ENCODE measurements around the gene HMGN4. TPM values are rescaled to one million over a fixed set of nuclear protein-coding genes. Genes with fewer than 3 reads are reported as not detected.

The HMGN4 gene
- polyA plus RNA-seq, 1 of the 3 experiments (the other 2 are of a cell fraction), result 76.3 TPM

- Histone ChIP-seq H3F3A (replicated peaks; ENCODE audit: insufficient read depth) (peaks cover 8% of the 10 kb centered on the region), H3K4me3 (ENCODE audit: low read depth in 2 of 2, low read length in 1 of 2) (peak overlapping the region; percentile 55 to 56), H3K27ac (ENCODE audit: low read depth in 2 of 2, low read length in 1 of 2) (no peak overlapping the region), H3K79me2 (ENCODE audit: insufficient read depth) (no peaks in the 10 kb centered on the region), H3K4me2 (peak overlapping the region; percentile 62), H3K9ac (no peak overlapping the region), H2AFZ (ENCODE audit: low read depth) (peak overlapping the region; percentile 91; the same call in 1 of the 2 replicates), H3K9me3 (peaks cover 4% of the 10 kb centered on the region; the same call in 1 of the 2 replicates), H3K27me3 (ENCODE audit: insufficient read depth) (peaks cover 2% of the 10 kb centered on the region), H4K20me1 (ENCODE audit: insufficient read depth) (no peaks in the 10 kb centered on the region), H3K36me3 (replicated peaks in 1 of 2; ENCODE audit: control insufficient read depth in 1 of 2, insufficient read depth in 2 of 2, low read length in 1 of 2) (no peaks in the 10 kb centered on the region), H3K9me2 (no peaks in the 10 kb centered on the region), H3K4me1 (ENCODE audit: control insufficient read depth in 1 of 2, insufficient read depth in 2 of 2, low read depth in 1 of 2, low read length in 1 of 2) (no peaks in the 10 kb centered on the region; a peak in 1 of 4 replicates)
- TF ChIP-seq TEAD4 (IDR thresholded peaks at IDR 0.05; ENCODE audit: borderline replicate concordance, insufficient read depth) (no peak), EZH2phosphoT487 (IDR thresholded peaks at IDR 0.05; ENCODE audit: borderline replicate concordance, low read depth) (no peak), YY1 (IDR thresholded peaks at IDR 0.05; ENCODE audit: low read depth) (no peak), TAF1 (IDR thresholded peaks at IDR 0.05; ENCODE audit: borderline replicate concordance, low read depth, low read length) (no peak), ZBTB33 (IDR thresholded peaks at IDR 0.05; ENCODE audit: borderline replicate concordance, low read depth) (no peak), REST (IDR thresholded peaks at IDR 0.05; ENCODE audit: low read depth, low read length) (no peak), RXRA (IDR thresholded peaks at IDR 0.05; ENCODE audit: borderline replicate concordance, low read depth) (no peak), EP300 (IDR thresholded peaks at IDR 0.05; ENCODE audit: borderline replicate concordance in 1 of 2, low read depth in 1 of 2, low read length in 1 of 2) (no peak), TCF12 (IDR thresholded peaks at IDR 0.05) (no peak), GATA2 (CRISPR knock-in tag; IDR thresholded peaks at IDR 0.05) (no peak)
- ChIA-PET CTCF (interaction anchor here (1.2 to 12.1 kb wide), 2 partner anchors 15 to 549 kb away, joined by 3 to 183 read pairs; partner anchors contain the start of gene ABT1), POLR2A (interaction anchor here (1.4 kb wide), 1 partner anchor 18 kb away, joined by 5 read pairs; no protein-coding TSS in a partner anchor)
- WGBS (ENCODE audit: low lambda C conversion rate), result 21% methylated on average over 17 of the region's 17 CpGs
- DNase-seq, result no peak
Measured at GRCh38 chr6:26577720-26578072, 39.5 kb downstream of the HMGN4 start.

- Histone ChIP-seq H4K20me1 (ENCODE audit: insufficient read depth) (no peaks in the 10 kb centered on the region), H2AFZ (ENCODE audit: low read depth) (no peak overlapping the region), H3K4me3 (ENCODE audit: low read depth in 2 of 2, low read length in 1 of 2) (no peak overlapping the region), H3K27ac (ENCODE audit: low read depth in 2 of 2, low read length in 1 of 2) (no peak overlapping the region), H3K9ac (no peak overlapping the region), H3F3A (replicated peaks; ENCODE audit: insufficient read depth) (peaks cover 6% of the 10 kb centered on the region), H3K4me2 (no peak overlapping the region), H3K27me3 (ENCODE audit: insufficient read depth) (peaks cover 8% of the 10 kb centered on the region), H3K9me2 (no peaks in the 10 kb centered on the region), H3K36me3 (replicated peaks in 1 of 2; ENCODE audit: control insufficient read depth in 1 of 2, insufficient read depth in 2 of 2, low read length in 1 of 2) (no peaks in the 10 kb centered on the region), H3K9me3 (peaks cover 4% of the 10 kb centered on the region; the same call in 1 of the 2 replicates), H3K79me2 (ENCODE audit: insufficient read depth) (no peaks in the 10 kb centered on the region), H3K4me1 (ENCODE audit: control insufficient read depth in 1 of 2, insufficient read depth in 2 of 2, low read depth in 1 of 2, low read length in 1 of 2) (no peaks in the 10 kb centered on the region)
- CTCF ChIA-PET, result interaction anchor here (12.1 kb wide), 1 partner anchor 15 kb away, joined by 183 read pairs; the partner anchor contains the start of gene ABT1
- 74% methylated on average over 6 of the region's 6 CpGs for WGBS (ENCODE audit: low lambda C conversion rate)
- TF ChIP-seq USF2 (IDR thresholded peaks at IDR 0.05; ENCODE audit: borderline replicate concordance, low read depth, low read length), result no peak
- TF ChIP-seq YY1 (IDR thresholded peaks at IDR 0.05; ENCODE audit: low read depth), result no peak
- no peak for TF ChIP-seq NRF1 (IDR thresholded peaks at IDR 0.05; ENCODE audit: low read depth, low read length)
- no peak for TF ChIP-seq MXI1 (IDR thresholded peaks at IDR 0.05; ENCODE audit: low read depth, low read length)
- POLR2A ChIA-PET, result no interaction called here
- DNase-seq, result no peak
Measured at GRCh38 chr6:26578279-26578678, 40.1 kb downstream of the HMGN4 start.

All from SK-N-SH (cell line).